ENCODE measurements around the gene SDK2.

DNA sequence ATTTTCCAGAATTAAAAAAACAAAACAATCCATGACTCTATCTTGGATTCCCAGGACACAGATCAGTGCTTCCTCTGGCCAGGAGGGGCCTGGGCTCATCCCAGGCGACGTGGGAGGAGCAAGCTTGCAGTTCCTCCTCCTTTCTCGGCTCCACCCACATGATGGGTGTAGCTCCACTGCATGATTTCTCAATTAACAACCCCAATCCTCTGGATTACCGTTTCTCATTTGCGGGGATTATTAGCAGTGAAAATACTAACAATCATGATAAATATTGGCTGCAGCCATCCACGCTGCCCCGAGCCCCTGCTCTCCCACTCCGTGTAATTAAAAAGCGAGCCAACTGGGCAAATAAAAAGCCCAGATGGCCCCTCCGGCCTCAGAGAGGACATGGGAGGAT is 46.4 kb upstream of the SDK2 start:
- TF ChIP-seq, protein P1, sequence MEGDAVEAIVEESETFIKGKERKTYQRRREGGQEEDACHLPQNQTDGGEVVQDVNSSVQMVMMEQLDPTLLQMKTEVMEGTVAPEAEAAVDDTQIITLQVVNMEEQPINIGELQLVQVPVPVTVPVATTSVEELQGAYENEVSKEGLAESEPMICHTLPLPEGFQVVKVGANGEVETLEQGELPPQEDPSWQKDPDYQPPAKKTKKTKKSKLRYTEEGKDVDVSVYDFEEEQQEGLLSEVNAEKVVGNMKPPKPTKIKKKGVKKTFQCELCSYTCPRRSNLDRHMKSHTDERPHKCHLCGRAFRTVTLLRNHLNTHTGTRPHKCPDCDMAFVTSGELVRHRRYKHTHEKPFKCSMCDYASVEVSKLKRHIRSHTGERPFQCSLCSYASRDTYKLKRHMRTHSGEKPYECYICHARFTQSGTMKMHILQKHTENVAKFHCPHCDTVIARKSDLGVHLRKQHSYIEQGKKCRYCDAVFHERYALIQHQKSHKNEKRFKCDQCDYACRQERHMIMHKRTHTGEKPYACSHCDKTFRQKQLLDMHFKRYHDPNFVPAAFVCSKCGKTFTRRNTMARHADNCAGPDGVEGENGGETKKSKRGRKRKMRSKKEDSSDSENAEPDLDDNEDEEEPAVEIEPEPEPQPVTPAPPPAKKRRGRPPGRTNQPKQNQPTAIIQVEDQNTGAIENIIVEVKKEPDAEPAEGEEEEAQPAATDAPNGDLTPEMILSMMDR (IDR thresholded peaks at IDR 0.05): no peak
- no peak for TF ChIP-seq PHF8 (IDR thresholded peaks at IDR 0.05; ENCODE audit: borderline replicate concordance, low read depth)
- TF ChIP-seq MAZ (IDR thresholded peaks at IDR 0.05; ENCODE audit: borderline replicate concordance, low read depth, low read length): no peak
- no peak for TF ChIP-seq KDM5A (IDR thresholded peaks at IDR 0.05)
- no peak for TF ChIP-seq POLR2A (IDR thresholded peaks at IDR 0.05; ENCODE audit: low read length)
- TF ChIP-seq, protein P2, sequence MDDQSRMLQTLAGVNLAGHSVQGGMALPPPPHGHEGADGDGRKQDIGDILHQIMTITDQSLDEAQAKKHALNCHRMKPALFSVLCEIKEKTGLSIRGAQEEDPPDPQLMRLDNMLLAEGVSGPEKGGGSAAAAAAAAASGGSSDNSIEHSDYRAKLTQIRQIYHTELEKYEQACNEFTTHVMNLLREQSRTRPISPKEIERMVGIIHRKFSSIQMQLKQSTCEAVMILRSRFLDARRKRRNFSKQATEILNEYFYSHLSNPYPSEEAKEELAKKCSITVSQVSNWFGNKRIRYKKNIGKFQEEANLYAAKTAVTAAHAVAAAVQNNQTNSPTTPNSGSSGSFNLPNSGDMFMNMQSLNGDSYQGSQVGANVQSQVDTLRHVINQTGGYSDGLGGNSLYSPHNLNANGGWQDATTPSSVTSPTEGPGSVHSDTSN (IDR thresholded peaks at IDR 0.05): no peak
- TF ChIP-seq EHF (CRISPR knock-in tag; IDR thresholded peaks at IDR 0.05): no peak
- TF ChIP-seq SMC3 (IDR thresholded peaks at IDR 0.05): no peak
- TF ChIP-seq CBX2 (IDR thresholded peaks at IDR 0.05; ENCODE audit: borderline replicate concordance, low read depth): no peak
- no peak for TF ChIP-seq NFE2L2 (conservative IDR thresholded peaks at IDR 0.05; ENCODE audit: low read length)
- TF ChIP-seq CEBPB (IDR thresholded peaks at IDR 0.05): no peak
- TF ChIP-seq BHLHE40 (IDR thresholded peaks at IDR 0.05; ENCODE audit: low read depth, low read length): no peak
- no peak for TF ChIP-seq RFX5 (IDR thresholded peaks at IDR 0.05)
- no peak for TF ChIP-seq SREBF2 (IDR thresholded peaks at IDR 0.05)

All from A549 (cell line).